HG03159 (cell line): ENCODE data around the gene SIK3.

Source experiments
- ATAC-seq: cut with Tn5 transposase; IDR thresholded peaks from one replicate; pipeline ENCODE4 v1.9.1; 2021; ENCODE audit warnings: mild to moderate bottlenecking, moderate library complexity; ENCODE audit not compliant: unreplicated experiment

SIK3 gene

DNA sequence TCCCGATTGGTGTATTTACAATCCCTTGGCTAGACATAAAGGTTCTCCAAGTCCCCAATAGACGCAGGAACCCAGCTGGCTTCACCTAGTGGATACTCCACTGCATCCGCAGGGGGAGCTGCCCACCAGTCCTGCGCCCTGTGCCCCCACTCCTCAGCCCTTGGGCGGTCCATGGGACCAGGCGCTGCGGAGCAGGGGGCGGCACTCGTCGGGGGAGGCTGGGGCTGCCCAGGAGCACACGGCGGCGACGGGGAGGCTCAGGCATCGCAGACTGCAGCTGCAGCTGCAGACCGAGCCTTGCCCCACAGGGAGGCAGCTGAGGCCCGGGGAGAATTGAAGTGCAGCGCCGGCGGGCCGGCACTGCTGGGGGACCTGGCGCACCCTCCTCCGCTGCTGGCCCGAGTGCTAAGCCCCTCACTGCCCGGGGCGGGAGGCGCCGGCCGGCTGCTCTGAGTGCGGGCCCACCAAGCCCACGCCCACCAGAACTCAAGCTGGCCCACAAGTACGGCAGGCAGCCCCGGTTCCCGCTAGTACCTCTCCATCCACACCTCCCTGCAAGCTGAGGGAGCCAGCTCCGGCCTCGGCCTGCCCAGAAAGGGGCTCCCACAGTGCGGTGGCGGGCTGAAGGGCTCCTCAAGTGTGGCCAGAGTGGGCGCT is 12.2 kb upstream of the SIK3 start:
- ATAC-seq, result no peak

DNA sequence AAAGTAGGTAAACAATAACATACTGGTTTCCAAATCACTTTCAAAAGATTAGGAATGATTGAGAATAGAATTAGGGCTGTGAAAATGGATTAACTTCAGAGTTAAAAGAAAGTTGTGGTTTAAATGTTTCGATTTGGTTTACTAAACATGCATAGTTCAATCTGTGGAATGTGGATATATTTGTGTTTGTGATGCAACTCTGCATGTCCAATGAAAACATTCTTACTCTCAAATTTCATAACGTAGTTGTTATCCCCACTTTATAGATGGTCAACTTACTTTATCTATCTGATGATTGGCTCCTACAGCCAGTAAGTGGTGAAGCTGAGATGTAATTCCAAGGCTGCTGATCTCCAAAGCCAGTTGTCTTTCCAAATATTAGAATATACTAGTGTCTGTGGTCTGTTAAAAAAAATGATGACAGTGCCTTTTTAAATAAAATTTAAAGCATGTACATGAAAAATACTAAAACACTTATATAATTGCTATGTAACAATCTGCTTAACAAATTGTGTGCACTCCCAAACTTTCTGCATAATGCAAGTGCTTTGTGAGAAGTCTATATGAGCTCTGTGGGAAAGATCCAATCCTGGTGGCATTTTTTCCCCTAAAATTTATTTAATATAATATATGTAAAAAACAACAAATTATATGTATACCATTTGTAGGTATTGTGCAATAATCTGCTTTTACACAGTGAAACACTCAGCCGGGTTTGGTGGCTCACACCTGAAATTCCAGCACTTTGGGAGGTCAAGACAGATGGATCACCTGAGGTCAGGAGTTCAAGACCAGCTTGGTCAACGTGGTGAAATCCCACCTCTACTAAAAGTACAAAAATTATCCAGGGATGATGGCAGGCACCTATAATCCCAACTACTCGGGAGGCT is 9.7 kb upstream of the SIK3 start:
- ATAC-seq, result no peak

DNA sequence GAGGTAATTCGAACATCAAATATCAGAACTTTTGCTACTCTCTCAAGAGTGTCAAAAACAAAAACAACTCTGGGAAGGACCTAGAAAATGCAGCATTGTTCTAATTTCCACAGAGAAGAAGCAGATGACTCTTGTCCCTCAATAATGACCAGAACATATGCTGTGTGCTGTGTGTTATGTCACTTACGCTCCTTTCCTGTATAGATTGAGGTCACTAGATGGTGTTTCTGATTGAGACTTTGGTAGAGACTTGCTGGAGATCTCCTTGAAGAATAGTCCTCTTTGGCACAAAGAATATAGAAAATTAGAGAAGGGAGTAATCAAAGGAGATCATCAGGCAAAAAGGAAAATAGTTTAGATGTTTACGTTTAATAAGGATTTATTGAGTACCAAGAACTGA is 2.3 kb upstream of the SIK3 start:
- no peak for ATAC-seq

DNA sequence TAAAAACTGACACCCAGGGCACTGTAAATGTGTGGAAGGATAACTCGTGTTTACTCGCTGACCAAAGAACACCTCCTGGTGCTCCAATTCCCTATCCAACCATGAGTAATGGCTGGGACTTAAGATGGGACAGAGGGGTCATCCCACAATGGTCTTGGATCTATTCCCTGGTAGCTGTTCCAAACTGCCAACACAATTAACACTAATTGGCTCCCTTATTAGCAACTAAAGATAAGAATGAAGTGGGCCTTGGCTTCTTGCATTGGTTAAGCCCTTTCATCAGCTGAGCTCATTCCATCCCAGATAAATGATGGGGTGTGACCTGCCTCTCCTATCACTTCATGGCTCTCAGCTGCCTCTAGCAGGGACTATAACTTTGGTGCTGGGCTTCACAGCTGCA is 1.5 kb upstream of the SIK3 start:
- ATAC-seq, result no peak

DNA sequence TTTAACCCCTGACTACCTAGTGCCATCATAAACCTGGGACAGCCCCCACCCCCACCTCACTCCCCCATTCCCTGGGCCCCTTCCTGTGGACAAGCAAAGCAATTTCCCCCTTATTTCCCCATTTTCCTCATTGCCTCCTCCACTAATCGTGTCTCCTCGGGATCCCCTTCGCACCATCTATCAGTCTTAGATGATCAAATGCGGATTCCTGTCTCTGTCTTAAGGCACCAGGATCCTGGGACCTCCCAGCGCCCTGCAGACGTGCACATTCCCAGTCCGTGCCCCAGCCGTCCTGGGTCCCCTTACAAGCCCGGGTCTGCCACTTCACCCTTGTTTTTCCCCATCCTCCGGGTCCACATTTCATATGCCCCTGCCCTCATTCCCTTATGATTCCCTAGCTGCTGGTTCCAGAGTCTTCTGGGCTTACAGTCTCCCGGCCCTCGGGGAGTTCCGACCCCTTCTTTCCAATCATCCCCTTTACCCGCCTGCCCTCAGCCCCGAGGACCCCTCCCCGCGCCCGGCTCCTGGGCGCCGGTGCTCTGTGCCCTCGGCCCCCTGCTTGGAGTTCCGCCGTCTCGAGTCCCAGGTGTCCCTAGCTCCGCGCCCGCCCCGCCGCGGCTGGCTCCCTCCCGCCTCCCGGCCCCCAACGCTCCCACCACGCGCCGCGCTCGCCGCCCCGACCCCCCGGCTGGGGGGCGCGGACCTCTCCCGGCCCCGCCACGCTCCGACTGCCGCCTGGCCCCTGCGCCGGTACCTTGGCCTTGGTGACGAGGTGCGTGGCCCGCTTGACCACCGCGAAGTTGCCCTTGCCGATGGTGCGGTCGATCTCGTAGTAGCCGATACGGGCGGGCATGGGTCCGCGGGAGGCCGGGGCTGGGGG is 599 bp downstream of the SIK3 start:
- peak; percentile 21 for ATAC-seq

DNA sequence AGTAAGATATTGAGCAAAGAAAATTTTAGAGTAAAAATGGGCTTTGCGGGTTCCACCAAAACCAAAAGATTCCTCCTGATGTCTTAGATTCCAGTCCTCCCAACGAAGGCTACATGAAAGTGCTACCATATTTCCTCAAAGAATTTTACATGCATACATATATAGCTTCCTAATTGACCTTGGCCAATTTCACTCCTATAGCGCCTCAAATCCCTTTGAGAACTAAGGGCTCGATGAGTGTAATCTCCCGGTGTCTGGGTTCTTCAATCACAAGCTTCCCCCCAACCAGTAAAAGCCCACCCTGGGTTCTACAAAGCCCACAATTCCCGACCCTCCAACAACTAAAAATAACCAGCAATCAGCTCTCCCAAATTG is 1.2 kb downstream of the SIK3 start:
- ATAC-seq, result no peak

DNA sequence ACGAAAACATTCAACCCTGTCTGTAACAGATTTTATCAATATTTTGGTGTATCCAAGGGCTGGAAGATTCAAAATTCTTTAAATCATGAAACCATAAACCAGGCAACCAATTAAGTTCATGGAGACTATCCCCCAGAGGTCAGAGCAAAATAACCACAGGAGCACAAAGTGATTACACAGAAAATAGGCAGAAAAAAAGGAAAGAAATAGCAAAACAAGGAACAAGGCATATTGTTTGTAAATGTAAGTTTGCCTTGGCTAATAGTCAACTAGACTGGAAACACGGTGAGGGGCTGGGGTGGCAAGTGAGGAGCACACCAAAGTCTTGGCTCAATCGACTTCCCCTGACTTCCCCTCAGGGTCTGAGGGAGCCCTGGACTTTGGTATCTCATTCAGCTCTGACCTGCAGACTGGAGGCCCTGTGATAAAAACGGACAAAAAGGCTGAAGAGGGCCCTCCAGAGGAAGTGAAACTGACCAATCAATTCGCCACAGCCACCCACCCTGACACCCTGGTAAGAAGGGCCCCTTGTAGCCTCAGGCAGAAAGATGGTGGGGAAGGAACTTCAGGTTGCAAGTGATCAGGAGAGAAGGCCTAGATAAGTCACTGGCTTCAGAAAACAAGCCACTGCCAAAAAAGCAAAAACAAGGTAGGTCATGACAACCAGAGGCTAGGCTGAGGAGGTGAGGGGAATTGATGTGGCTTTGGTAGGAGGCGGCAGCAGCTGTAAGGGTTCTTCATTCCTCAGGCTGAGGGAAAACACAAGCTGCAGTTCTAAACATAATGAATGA is 1.8 kb downstream of the SIK3 start:
- ATAC-seq, result no peak

DNA sequence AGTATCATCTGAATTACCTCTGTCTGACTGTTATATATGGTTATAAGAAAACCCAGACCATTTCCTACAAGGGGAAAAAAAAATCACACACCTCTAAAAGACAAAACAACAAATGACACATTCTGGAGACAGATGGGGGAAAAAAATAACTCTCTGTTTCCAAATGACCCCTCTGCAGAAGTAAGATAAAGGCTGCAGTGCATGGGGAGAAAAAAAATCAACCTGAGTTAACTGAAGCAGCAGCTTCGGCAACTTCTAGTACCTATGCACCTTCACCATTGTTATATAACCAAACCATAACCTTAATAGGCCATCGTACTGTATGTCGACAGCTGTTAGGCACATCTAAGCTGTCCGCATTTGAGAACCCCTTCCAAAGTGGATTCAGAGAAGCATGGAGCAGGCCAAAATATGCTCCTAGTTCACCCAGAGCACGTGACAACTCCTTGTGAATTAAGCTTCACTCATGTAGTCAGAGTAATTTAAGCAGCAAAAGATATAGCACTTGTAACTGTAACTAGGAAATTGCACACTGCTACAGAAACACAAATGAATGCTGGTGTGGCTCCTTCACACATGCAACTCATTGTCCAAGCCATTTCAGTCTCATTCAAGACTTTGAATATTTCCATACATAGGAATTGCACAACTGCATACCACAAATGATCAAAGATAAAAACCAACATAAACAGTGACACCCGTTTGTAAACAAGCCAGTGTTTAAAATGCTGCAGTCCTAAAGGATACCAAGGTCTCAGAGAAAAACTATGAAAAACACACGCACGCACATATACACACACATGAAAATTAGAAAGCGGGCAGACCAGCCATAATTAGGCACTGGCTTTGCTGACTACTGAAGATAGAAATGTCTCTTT is 2.7 kb downstream of the SIK3 start:
- ATAC-seq, result no peak

DNA sequence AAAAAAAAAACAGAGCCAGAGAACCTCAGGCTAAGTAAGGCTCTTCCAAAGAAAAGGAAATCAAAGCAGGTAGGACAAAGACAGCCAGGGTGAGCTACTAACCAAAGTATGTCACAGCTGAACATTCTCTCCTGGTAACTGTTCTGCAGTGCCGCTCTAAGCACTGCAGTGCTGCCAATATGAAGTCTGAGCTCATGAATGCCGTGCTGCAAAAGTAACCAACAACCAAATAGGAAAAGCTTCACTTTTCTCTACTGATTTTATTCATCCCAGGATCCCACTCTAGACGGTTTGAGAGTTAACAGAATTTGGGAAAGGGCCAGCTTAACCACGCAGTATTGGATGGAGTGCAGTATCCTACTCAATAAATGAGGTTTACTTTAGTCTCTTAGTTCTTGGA is 3.5 kb downstream of the SIK3 start:
- ATAC-seq, result no peak

DNA sequence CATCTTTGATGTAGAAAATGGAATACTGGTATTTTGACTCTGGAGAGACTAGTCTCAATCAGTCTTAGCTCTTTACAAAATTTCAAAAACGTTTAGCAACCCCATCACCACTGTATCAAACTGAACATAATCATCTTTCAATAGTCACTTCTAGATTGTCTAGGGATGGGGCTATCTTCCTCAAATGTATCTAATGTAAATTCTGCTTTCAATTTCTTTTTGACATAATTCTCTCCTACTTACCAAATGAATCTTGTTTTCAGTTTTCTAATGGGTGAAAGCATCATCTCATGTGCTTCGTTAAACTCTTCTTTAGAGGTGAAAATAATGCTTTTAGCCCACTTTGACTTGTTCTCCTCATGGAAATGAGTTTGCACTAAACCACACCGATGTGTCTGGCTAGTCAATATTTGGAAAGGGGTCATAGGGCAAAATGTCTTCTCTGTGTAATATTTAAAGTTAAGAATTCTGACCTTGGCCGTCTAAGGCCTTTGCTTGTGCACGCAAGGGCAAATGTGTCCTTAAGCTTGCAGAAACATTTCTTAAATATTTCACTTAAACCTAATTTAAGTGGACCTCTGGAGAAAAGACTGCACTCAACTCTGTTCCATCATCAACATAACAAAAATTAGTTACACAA is 5.2 kb downstream of the SIK3 start:
- no peak for ATAC-seq

DNA sequence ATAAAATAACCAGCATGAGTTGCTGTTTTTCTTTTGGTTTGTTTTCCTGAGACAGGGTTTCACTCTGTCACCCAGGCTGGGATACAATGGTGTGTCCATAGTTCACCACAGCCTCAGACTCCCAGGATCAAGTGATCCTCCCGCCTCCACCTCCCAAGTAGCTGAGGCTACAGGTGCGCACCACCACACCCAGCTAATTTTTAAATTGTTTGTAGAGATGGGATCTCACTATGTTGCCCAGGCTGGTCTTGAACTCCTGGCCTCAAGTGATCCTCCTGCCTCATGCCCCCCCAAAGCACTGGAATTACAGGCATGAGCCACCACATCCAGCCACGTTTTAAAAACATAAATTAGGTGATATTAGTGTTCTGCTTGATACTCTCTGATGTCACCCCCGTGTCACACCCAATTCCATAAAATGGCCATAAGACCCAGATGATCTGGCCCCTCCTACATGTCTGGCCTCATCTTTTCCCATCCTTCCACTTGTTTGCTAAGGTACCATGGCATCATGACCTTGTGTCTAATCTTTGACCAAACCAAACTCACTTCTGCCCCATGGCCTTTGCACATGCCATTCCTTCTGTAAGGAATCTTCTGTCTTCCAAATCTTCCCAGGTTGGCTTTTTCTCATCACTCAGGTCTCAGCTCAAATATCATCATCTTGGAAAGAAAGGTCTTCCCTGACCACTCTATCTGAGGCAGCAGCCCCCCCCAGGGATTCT is 6.3 kb downstream of the SIK3 start:
- ATAC-seq, result no peak

DNA sequence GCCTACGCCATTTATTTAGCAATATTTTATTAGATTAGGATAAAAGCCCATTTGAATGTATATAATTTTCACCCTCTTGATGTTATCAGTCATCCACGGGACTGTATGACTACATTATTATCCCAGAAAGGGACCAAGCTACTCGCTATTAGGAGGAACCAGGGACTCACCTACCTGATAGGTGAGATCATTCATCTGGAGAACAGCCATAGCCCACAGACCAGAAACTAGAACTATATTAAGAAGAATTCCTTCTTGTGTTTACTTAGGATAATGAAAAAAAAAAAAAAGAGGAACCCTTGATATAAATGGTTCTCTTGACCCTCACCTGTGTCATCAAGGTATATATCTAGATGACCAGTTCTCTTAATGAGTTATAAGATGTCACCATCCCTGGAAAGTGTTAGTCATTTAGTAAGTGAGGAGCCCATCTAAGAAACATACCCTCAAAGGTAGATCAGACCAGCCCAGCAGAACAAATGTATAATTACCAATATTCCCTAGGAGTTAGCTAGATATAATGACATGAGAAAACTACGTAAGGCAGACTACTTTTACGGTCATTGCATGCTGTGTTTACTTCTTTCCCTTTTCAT is 8.0 kb downstream of the SIK3 start:
- no peak for ATAC-seq

DNA sequence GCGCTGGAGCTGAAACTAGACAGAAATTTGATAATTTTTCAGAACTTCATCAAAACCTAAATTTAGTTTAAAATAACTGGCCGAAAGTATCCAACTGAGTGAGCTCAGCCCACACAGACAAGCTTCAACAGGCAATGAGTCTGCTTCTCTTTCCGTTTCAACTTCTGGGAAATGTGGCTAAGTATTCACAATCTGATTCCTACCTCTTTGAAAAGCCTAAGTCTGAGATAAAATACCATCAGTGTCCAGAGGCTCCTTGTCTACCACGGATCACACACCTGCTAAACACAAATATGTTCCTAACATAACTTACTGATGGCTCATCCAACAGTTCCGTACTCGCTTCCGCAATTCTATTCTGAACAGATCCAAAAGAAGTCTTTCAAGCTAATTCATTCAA is 8.5 kb downstream of the SIK3 start:
- no peak for ATAC-seq

DNA sequence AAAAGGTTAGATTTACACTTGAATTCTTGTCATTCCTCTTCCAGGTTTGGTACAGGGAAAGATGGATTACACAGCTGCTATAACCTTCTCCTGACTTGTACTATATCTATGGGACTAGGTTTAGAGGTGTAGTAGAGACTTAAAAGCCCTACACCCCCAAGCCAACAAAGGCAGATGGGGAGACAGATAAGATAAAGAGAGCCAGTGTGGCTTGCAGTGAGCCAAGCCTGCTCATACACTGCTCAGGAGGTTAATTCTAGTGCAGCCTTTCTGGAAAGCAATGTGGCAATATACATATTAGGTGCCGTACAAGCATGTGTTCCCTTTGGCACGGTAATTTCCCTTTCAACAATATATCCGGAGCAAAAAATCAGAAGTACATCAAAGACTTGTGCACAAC is 10.8 kb downstream of the SIK3 start:
- no peak for ATAC-seq

DNA sequence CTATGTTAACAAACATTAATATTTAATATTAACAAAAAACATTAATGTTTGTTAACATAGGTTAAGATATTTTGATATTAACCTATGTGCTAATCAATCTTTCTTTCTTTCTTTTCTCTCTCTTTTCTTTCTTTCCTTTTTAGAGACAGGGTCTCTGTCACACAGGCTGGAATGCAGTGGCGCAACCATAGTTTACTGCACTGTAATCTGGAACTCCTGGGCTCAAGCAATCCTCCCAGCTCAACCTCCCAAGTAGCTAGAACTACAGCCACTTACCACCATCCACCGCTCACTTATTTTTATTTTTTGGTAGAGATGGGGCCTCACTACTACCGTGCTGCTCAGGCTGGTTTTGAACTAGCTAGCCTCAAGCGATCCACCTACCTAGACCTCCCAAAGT is 13.2 kb downstream of the SIK3 start:
- no peak for ATAC-seq

DNA sequence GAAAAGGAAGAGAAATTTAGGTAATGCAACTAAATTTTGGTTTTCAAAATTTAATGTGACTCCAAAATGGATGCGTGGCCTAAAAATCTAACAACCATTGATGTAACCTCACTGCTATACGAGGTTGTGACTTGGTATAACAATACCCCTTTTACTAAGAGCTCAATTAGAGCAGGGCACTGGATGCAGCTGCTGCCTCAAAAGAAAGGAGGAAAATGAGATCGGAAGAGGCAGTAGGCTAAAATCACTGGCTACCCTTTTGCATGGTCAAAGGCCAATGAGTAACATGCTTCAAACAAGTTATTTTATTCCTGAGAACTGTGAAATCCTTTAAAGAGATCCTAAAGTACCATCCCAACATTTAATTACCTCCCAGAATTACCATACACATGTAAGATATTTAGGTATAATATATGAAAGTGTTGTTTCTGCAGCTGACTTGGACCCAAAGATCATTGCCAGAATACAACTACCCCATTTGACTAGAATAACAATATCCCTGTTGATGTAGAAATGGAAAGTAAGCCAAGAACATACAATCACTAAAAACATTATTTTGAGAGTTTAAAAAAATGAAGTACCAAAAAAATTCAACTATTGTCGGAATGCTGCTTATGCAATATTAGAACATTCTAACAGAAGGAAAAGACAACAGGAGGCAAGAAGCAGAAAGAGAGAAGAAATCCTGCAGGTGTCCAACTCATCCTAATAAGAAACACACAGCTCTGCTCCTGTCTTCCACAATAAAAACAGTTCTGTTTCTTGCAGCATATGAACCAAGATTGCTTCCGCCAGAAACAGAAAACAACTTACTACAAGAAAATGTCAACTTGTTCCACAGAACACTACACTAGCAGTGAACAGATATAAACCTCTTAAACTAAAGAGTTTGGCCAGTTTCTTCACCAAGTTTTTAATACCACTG is 15.0 kb downstream of the SIK3 start:
- no peak for ATAC-seq

DNA sequence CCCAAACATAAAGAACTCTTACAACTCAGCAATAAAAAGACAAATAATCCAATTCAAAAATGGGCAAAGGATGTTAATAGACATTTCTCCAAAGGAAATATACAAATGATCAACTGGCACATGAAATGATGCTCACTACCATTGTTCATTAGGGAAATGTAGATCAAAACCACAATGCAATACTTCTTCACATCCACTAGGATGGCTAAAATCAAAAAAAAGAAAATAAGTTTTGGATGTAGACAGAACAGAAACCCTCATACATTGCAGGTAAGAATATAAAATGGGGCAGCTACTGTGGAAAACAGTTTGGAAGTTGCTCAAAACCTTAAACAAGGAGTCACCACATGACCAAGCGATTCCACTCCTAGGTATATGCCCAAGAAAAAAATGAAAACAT is 16.3 kb downstream of the SIK3 start:
- no peak for ATAC-seq
